ENCODE results near the gene GATA3.

GATA3 gene

GRCh38 chr10:8065651-8066050 is 11.2 kb downstream of the GATA3 start:
- DNase-seq = no peak

GRCh38 chr10:8066124-8066523 is 11.6 kb downstream of the GATA3 start:
- DNase-seq = no peak

- no peak for DNase-seq
Measured at GRCh38 chr10:8066797-8067196, 12.3 kb downstream of the GATA3 start.

GRCh38 chr10:8069108-8069507 is 14.6 kb downstream of the GATA3 start:
- no peak for DNase-seq

GRCh38 chr10:8069627-8070026 is 15.1 kb downstream of the GATA3 start:
- DNase-seq = no peak

- DNase-seq = no peak
Measured at GRCh38 chr10:8070440-8070839, 16.0 kb downstream of the GATA3 start.

- DNase-seq = no peak
Measured at GRCh38 chr10:8071006-8071405, 16.5 kb downstream of the GATA3 start.

GRCh38 chr10:8071666-8072065 is 17.2 kb downstream of the GATA3 start:
- no peak for DNase-seq

- no peak for DNase-seq
Measured at GRCh38 chr10:8072211-8072610, 17.7 kb downstream of the GATA3 start.

GRCh38 chr10:8073691-8074416 is 19.4 kb downstream of the GATA3 start:
- DNase-seq = no peak

- DNase-seq = no peak
Measured at GRCh38 chr10:8074881-8075280, 20.4 kb downstream of the GATA3 start.

- no peak for DNase-seq
Measured at GRCh38 chr10:8075282-8076260, 21.1 kb downstream of the GATA3 start.

GRCh38 chr10:8076933-8077332 is 22.4 kb downstream of the GATA3 start:
- DNase-seq = no peak

GRCh38 chr10:8078027-8078426 is 23.5 kb downstream of the GATA3 start:
- no peak for DNase-seq

GRCh38 chr10:8079126-8079525 is 24.6 kb downstream of the GATA3 start:
- no peak for DNase-seq

GRCh38 chr10:8084799-8085198 is 30.3 kb downstream of the GATA3 start:
- DNase-seq = no peak

- DNase-seq = no peak
Measured at GRCh38 chr10:8085251-8085650, 30.8 kb downstream of the GATA3 start.

- DNase-seq = no peak
Measured at GRCh38 chr10:8086315-8086714, 31.8 kb downstream of the GATA3 start.

- no peak for DNase-seq
Measured at GRCh38 chr10:8088504-8088903, 34.0 kb downstream of the GATA3 start.

GRCh38 chr10:8092428-8092827 is 37.9 kb downstream of the GATA3 start:
- DNase-seq = no peak

GRCh38 chr10:8095959-8096358 is 41.5 kb downstream of the GATA3 start:
- DNase-seq = no peak

GRCh38 chr10:8096931-8097330 is 42.4 kb downstream of the GATA3 start:
- DNase-seq = no peak

- no peak for DNase-seq
Measured at GRCh38 chr10:8100366-8100765, 45.9 kb downstream of the GATA3 start.
